Measurements from ENCODE around the gene LAMC1. TPM values are rescaled to one million over a fixed set of nuclear protein-coding genes. Genes with fewer than 3 reads are reported as not detected.

LAMC1 gene
- total and polyA plus RNA-seq, 2 experiments from 2014 or later = 18.4 to 116 TPM

DNA sequence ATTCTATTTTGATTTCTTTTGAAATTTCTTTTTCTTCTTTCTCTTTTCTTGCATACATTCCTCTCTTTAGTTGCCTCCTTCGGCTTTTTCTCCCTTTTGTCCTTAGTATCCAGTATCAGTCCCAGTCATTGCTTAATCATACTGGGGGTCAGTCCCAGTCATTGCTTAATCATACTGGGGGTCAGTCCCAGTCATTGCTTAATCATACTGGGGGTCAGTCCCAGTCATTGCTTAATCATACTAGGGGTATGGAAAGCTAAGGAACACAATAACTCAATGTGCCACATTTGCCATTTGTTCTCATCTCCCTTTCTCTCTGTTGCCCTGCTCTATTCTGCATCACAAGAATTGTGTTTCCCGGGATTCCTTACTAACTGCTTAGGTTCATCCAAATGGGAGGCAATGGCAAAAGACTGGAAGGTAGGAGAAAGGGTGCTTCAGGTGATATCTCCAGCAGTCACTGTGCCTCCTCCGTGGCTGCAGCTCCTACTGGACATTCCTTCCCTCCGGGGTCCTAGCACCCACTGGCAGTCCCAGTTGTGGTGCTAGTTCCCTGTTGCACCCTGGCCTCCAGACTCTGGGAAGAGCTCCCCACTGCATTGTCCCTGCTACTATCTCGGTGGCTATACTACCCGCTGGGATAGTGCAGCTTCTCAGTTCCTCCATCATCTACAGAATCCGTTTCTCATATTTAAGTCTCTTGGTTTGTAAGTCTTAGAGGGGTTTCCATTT lies 32.6 kb upstream of the LAMC1 start:
- DNase-seq (ENCODE audit: low spot score) (no peak), ATAC-seq (peak; percentile 52)
- peaks cover 4% of the 10 kb centered on the region; the same call in 2 of the 3 replicates for H3K4me1 Mint-ChIP-seq
- H3K27ac Mint-ChIP-seq = no peak overlapping the region
- H3K4me3 Mint-ChIP-seq = no peak overlapping the region
- no peaks in the 10 kb centered on the region for H3K36me3 Mint-ChIP-seq (ENCODE audit: low read depth)
- Histone ChIP-seq H4K20me1 (replicated peaks; ENCODE audit: insufficient read depth) (no peaks in the 10 kb centered on the region), H3K4me1 (ENCODE audit: insufficient read depth) (no peaks in the 10 kb centered on the region), H3K27ac (ENCODE audit: low read depth) (no peak overlapping the region), H2AFZ (peak overlapping the region; percentile 92), H3K4me3 (no peak overlapping the region), H3F3A (replicated peaks; ENCODE audit: low read depth) (no peaks in the 10 kb centered on the region), H3K36me3 (ENCODE audit: insufficient read depth) (no peaks in the 10 kb centered on the region), H3K4me2 (no peak overlapping the region), H3K79me2 (replicated peaks; ENCODE audit: insufficient read depth) (no peaks in the 10 kb centered on the region), H3K27me3 (ENCODE audit: insufficient read depth) (no peaks in the 10 kb centered on the region), H3K9me2 (ENCODE audit: insufficient read depth) (no peaks in the 10 kb centered on the region)
- no peaks in the 10 kb centered on the region for H3K27me3 Mint-ChIP-seq (ENCODE audit: insufficient read depth, low read depth, poor library complexity)
- TF ChIP-seq, protein P1, sequence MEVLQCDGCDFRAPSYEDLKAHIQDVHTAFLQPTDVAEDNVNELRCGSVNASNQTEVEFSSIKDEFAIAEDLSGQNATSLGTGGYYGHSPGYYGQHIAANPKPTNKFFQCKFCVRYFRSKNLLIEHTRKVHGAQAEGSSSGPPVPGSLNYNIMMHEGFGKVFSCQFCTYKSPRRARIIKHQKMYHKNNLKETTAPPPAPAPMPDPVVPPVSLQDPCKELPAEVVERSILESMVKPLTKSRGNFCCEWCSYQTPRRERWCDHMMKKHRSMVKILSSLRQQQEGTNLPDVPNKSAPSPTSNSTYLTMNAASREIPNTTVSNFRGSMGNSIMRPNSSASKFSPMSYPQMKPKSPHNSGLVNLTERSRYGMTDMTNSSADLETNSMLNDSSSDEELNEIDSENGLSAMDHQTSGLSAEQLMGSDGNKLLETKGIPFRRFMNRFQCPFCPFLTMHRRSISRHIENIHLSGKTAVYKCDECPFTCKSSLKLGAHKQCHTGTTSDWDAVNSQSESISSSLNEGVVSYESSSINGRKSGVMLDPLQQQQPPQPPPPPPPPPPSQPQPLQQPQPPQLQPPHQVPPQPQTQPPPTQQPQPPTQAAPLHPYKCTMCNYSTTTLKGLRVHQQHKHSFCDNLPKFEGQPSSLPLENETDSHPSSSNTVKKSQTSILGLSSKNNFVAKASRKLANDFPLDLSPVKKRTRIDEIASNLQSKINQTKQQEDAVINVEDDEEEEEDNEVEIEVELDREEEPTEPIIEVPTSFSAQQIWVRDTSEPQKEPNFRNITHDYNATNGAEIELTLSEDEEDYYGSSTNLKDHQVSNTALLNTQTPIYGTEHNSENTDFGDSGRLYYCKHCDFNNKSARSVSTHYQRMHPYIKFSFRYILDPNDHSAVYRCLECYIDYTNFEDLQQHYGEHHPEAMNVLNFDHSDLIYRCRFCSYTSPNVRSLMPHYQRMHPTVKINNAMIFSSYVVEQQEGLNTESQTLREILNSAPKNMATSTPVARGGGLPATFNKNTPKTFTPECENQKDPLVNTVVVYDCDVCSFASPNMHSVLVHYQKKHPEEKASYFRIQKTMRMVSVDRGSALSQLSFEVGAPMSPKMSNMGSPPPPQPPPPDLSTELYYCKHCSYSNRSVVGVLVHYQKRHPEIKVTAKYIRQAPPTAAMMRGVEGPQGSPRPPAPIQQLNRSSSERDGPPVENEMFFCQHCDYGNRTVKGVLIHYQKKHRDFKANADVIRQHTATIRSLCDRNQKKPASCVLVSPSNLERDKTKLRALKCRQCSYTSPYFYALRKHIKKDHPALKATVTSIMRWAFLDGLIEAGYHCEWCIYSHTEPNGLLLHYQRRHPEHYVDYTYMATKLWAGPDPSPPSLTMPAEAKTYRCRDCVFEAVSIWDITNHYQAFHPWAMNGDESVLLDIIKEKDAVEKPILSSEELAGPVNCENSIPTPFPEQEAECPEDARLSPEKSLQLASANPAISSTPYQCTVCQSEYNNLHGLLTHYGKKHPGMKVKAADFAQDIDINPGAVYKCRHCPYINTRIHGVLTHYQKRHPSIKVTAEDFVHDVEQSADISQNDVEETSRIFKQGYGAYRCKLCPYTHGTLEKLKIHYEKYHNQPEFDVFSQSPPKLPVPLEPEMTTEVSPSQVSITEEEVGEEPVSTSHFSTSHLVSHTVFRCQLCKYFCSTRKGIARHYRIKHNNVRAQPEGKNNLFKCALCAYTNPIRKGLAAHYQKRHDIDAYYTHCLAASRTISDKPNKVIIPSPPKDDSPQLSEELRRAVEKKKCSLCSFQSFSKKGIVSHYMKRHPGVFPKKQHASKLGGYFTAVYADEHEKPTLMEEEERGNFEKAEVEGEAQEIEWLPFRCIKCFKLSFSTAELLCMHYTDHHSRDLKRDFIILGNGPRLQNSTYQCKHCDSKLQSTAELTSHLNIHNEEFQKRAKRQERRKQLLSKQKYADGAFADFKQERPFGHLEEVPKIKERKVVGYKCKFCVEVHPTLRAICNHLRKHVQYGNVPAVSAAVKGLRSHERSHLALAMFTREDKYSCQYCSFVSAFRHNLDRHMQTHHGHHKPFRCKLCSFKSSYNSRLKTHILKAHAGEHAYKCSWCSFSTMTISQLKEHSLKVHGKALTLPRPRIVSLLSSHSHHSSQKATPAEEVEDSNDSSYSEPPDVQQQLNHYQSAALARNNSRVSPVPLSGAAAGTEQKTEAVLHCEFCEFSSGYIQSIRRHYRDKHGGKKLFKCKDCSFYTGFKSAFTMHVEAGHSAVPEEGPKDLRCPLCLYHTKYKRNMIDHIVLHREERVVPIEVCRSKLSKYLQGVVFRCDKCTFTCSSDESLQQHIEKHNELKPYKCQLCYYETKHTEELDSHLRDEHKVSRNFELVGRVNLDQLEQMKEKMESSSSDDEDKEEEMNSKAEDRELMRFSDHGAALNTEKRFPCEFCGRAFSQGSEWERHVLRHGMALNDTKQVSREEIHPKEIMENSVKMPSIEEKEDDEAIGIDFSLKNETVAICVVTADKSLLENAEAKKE (CRISPR knock-in tag; IDR thresholded peaks at IDR 0.05) = no peak
- TF ChIP-seq, protein P2, sequence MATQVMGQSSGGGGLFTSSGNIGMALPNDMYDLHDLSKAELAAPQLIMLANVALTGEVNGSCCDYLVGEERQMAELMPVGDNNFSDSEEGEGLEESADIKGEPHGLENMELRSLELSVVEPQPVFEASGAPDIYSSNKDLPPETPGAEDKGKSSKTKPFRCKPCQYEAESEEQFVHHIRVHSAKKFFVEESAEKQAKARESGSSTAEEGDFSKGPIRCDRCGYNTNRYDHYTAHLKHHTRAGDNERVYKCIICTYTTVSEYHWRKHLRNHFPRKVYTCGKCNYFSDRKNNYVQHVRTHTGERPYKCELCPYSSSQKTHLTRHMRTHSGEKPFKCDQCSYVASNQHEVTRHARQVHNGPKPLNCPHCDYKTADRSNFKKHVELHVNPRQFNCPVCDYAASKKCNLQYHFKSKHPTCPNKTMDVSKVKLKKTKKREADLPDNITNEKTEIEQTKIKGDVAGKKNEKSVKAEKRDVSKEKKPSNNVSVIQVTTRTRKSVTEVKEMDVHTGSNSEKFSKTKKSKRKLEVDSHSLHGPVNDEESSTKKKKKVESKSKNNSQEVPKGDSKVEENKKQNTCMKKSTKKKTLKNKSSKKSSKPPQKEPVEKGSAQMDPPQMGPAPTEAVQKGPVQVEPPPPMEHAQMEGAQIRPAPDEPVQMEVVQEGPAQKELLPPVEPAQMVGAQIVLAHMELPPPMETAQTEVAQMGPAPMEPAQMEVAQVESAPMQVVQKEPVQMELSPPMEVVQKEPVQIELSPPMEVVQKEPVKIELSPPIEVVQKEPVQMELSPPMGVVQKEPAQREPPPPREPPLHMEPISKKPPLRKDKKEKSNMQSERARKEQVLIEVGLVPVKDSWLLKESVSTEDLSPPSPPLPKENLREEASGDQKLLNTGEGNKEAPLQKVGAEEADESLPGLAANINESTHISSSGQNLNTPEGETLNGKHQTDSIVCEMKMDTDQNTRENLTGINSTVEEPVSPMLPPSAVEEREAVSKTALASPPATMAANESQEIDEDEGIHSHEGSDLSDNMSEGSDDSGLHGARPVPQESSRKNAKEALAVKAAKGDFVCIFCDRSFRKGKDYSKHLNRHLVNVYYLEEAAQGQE (IDR thresholded peaks at IDR 0.05; ENCODE audit: unreplicated experiment) = no peak
- TF ChIP-seq EZH2phosphoT487 (IDR thresholded peaks at IDR 0.05; ENCODE audit: unreplicated experiment) = no peak
- TF ChIP-seq CREB1 (CRISPR knock-in tag; IDR thresholded peaks at IDR 0.05; ENCODE audit: low read depth) = no peak
- TF ChIP-seq ZNF114 (CRISPR knock-in tag; IDR thresholded peaks at IDR 0.05) = no peak
- no peak for TF ChIP-seq EZH2 (IDR thresholded peaks at IDR 0.05; ENCODE audit: low read depth, unreplicated experiment)
- H3K9me3 Mint-ChIP-seq = no peaks in the 10 kb centered on the region

All from GM23338 (cell line).